ENCODE measurements around the gene FSTL4. TPM values are rescaled to one million over a fixed set of nuclear protein-coding genes. Genes with fewer than 3 reads are reported as not detected.

Gene FSTL4
- total and polyA plus RNA-seq, 4 donors = 0.08 to 1.4 (median 0.31) TPM

- Histone ChIP-seq H3K9me3 (ENCODE audit: control insufficient read depth in 4 of 4, insufficient read depth in 3 of 4, low read length in 3 of 4) (no peaks in the 10 kb centered on the region), H3K27ac (ENCODE audit: low read depth in 1 of 2, low read length in 1 of 2) (no peak overlapping the region), H3K9ac (ENCODE audit: insufficient read depth in 1 of 2, low read length in 2 of 2) (no peak overlapping the region), H3K36me3 (ENCODE audit: control insufficient read depth in 4 of 4, insufficient read depth in 4 of 4, low read length in 4 of 4) (no peaks in the 10 kb centered on the region), H3K27me3 (ENCODE audit: control insufficient read depth in 3 of 3, insufficient read depth in 3 of 3, low read length in 2 of 3) (peaks cover 0 to 7% (median 0%) of the 10 kb centered on the region in 3 donors), H3K4me1 (ENCODE audit: control insufficient read depth in 5 of 5, insufficient read depth in 5 of 5, low read length in 5 of 5) (no peaks in the 10 kb centered on the region), H3K4me3 (no peak overlapping the region)
- no peak for DNase-seq
- WGBS, 2 donors = 63 to 64% methylated on average over 3 of the region's 3 CpGs
- no peak for ATAC-seq (ENCODE audit: insufficient read depth, low FRiP score)
- TF ChIP-seq, protein P1, sequence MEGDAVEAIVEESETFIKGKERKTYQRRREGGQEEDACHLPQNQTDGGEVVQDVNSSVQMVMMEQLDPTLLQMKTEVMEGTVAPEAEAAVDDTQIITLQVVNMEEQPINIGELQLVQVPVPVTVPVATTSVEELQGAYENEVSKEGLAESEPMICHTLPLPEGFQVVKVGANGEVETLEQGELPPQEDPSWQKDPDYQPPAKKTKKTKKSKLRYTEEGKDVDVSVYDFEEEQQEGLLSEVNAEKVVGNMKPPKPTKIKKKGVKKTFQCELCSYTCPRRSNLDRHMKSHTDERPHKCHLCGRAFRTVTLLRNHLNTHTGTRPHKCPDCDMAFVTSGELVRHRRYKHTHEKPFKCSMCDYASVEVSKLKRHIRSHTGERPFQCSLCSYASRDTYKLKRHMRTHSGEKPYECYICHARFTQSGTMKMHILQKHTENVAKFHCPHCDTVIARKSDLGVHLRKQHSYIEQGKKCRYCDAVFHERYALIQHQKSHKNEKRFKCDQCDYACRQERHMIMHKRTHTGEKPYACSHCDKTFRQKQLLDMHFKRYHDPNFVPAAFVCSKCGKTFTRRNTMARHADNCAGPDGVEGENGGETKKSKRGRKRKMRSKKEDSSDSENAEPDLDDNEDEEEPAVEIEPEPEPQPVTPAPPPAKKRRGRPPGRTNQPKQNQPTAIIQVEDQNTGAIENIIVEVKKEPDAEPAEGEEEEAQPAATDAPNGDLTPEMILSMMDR (IDR thresholded peaks at IDR 0.05; ENCODE audit: control extremely low read depth, extremely low read depth) = no peak
These were observed 12.0 kb upstream of the FSTL4 start for GRCh38 chr5:133624316-133624715.

GRCh38 chr5:133618141-133618540, 5.8 kb upstream of the FSTL4 start:
- DNase-seq (no peak), ATAC-seq (ENCODE audit: insufficient read depth, low FRiP score) (no peak)
- Histone ChIP-seq H3K4me3 (no peak overlapping the region), H3K27ac (ENCODE audit: low read depth in 1 of 2, low read length in 1 of 2) (no peak overlapping the region), H3K9me3 (ENCODE audit: control insufficient read depth in 4 of 4, insufficient read depth in 3 of 4, low read length in 3 of 4) (peaks cover 0 to 2% (median 0%) of the 10 kb centered on the region in 4 donors), H3K27me3 (ENCODE audit: control insufficient read depth in 3 of 3, insufficient read depth in 3 of 3, low read length in 2 of 3) (peaks cover 5 to 39% (median 25%) of the 10 kb centered on the region in 3 donors), H3K9ac (ENCODE audit: insufficient read depth in 1 of 2, low read length in 2 of 2) (no peak overlapping the region), H3K4me1 (ENCODE audit: control insufficient read depth in 5 of 5, insufficient read depth in 5 of 5, low read length in 5 of 5) (no peaks in the 10 kb centered on the region), H3K36me3 (ENCODE audit: control insufficient read depth in 4 of 4, insufficient read depth in 4 of 4, low read length in 4 of 4) (no peaks in the 10 kb centered on the region)
- WGBS, 2 donors = 78 to 83% methylated on average over 1 of the region's 1 CpG
- TF ChIP-seq, protein P1 (IDR thresholded peaks at IDR 0.05; ENCODE audit: control extremely low read depth, extremely low read depth) = no peak

GRCh38 chr5:133613743-133614142, 1.4 kb upstream of the FSTL4 start:
- H3K9ac ChIP-seq (ENCODE audit: insufficient read depth in 1 of 2, low read length in 2 of 2) = no peak overlapping the region
- H3K4me1 ChIP-seq (ENCODE audit: control insufficient read depth in 5 of 5, insufficient read depth in 5 of 5, low read length in 5 of 5) = peaks cover 0 to 17% (median 7%) of the 10 kb centered on the region in 5 donors
- H3K27me3 ChIP-seq (ENCODE audit: control insufficient read depth in 3 of 3, insufficient read depth in 3 of 3, low read length in 2 of 3) = peaks cover 9 to 57% (median 56%) of the 10 kb centered on the region in 3 donors
- H3K9me3 ChIP-seq (ENCODE audit: control insufficient read depth in 4 of 4, insufficient read depth in 3 of 4, low read length in 3 of 4) = peaks cover 0 to 4% (median 0%) of the 10 kb centered on the region in 4 donors
- 82 to 83% methylated on average over 2 of the region's 2 CpGs for WGBS, 2 donors
- TF ChIP-seq, protein P1 (IDR thresholded peaks at IDR 0.05; ENCODE audit: control extremely low read depth, extremely low read depth) = no peak
- ATAC-seq (ENCODE audit: insufficient read depth, low FRiP score) = no peak
- no peak overlapping the region for H3K4me3 ChIP-seq
- H3K27ac ChIP-seq (ENCODE audit: low read depth in 1 of 2, low read length in 1 of 2) = no peak overlapping the region
- DNase-seq = no peak
- no peaks in the 10 kb centered on the region for H3K36me3 ChIP-seq (ENCODE audit: control insufficient read depth in 4 of 4, insufficient read depth in 4 of 4, low read length in 4 of 4)

DNA sequence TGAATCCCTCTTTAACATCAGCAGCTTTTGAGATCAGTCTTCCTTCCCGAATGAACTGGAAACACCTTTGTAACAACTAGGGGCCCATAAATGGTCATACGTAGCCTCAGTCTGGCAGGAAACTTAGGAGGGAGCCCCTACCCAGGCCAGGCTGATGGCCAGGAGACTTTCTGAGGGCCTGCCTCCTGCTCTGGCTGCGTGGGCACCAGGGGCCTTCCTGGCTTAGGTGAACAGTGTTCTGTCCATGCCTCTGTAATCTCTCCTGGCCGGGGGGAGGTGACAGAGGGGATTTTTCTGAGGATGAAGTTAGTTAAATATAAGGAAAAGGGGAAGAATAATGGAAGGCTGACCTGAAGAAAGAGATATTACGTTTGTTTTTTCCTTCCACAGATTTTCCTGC, 843 bp upstream of the FSTL4 start:
- H3K9ac ChIP-seq (ENCODE audit: insufficient read depth in 1 of 2, low read length in 2 of 2) = no peak overlapping the region
- WGBS, 2 donors = 78 to 79% methylated on average over 5 of the region's 5 CpGs
- no peaks in the 10 kb centered on the region for H3K36me3 ChIP-seq (ENCODE audit: control insufficient read depth in 4 of 4, insufficient read depth in 4 of 4, low read length in 4 of 4)
- peaks cover 9 to 63% (median 61%) of the 10 kb centered on the region in 3 donors for H3K27me3 ChIP-seq (ENCODE audit: control insufficient read depth in 3 of 3, insufficient read depth in 3 of 3, low read length in 2 of 3)
- ATAC-seq (ENCODE audit: insufficient read depth, low FRiP score) (no peak), DNase-seq (no peak)
- no peak overlapping the region for H3K27ac ChIP-seq (ENCODE audit: low read depth in 1 of 2, low read length in 1 of 2)
- TF ChIP-seq, protein P1 (IDR thresholded peaks at IDR 0.05; ENCODE audit: control extremely low read depth, extremely low read depth) = no peak
- H3K9me3 ChIP-seq (ENCODE audit: control insufficient read depth in 4 of 4, insufficient read depth in 3 of 4, low read length in 3 of 4) = peaks cover 0 to 4% (median 0%) of the 10 kb centered on the region in 4 donors
- no peak overlapping the region for H3K4me3 ChIP-seq
- peaks cover 0 to 17% (median 7%) of the 10 kb centered on the region in 5 donors for H3K4me1 ChIP-seq (ENCODE audit: control insufficient read depth in 5 of 5, insufficient read depth in 5 of 5, low read length in 5 of 5)
